ENCODE results near the gene GDPD4. TPM values are rescaled to one million over a fixed set of nuclear protein-coding genes. Genes with fewer than 3 reads are reported as not detected.

Gene GDPD4
- total RNA-seq, 1 experiment from 2014 or later, result not detected

GRCh38 chr11:77171885-77172665 lies 129.4 kb downstream of the GDPD4 start:
- intact Hi-C loops (cut with micrococcal nuclease), result no loop called here
- POLR2A ChIA-PET, result no interaction called here
- no peaks in the 10 kb centered on the region for H3K36me3 Mint-ChIP-seq (ENCODE audit: insufficient read depth, unreplicated experiment)
- H3K27me3 Mint-ChIP-seq (ENCODE audit: insufficient read depth, unreplicated experiment), result no peaks in the 10 kb centered on the region
- no peak overlapping the region for H3K27ac Mint-ChIP-seq (ENCODE audit: low read depth, unreplicated experiment)
- no peak for DNase-seq (ENCODE audit: unreplicated experiment)
- H3K4me1 Mint-ChIP-seq (ENCODE audit: insufficient read depth, unreplicated experiment), result no peaks in the 10 kb centered on the region
- CTCF ChIA-PET, result interaction anchor here (0.6 kb wide), 1 partner anchor 125 kb away, joined by 3 read pairs; no protein-coding TSS in a partner anchor
- no peaks in the 10 kb centered on the region for H3K9me3 Mint-ChIP-seq (ENCODE audit: unreplicated experiment)
- TF ChIP-seq CTCF (IDR thresholded peaks at IDR 0.05; ENCODE audit: unreplicated experiment), result no peak
- no peak overlapping the region for H3K4me3 Mint-ChIP-seq (ENCODE audit: unreplicated experiment)
- BruUV-seq (replicated peaks), result no TSS peak

- DNase-seq (ENCODE audit: unreplicated experiment), result no peak
- CTCF ChIA-PET, result interaction anchor here (0.6 kb wide), 1 partner anchor 124 kb away, joined by 3 read pairs; no protein-coding TSS in a partner anchor
- Mint-ChIP-seq H3K4me1 (ENCODE audit: insufficient read depth, unreplicated experiment) (no peaks in the 10 kb centered on the region), H3K27ac (ENCODE audit: low read depth, unreplicated experiment) (no peak overlapping the region), H3K4me3 (ENCODE audit: unreplicated experiment) (no peak overlapping the region), H3K27me3 (ENCODE audit: insufficient read depth, unreplicated experiment) (no peaks in the 10 kb centered on the region), H3K36me3 (ENCODE audit: insufficient read depth, unreplicated experiment) (no peaks in the 10 kb centered on the region), H3K9me3 (ENCODE audit: unreplicated experiment) (no peaks in the 10 kb centered on the region)
- BruUV-seq (replicated peaks), result no TSS peak
- TF ChIP-seq CTCF (IDR thresholded peaks at IDR 0.05; ENCODE audit: unreplicated experiment), result no peak
- POLR2A ChIA-PET, result no interaction called here
- intact Hi-C loops (cut with micrococcal nuclease), result no loop called here
Measured at GRCh38 chr11:77171254-77171653, 130.2 kb downstream of the GDPD4 start.

GRCh38 chr11:77170107-77170506 lies 131.4 kb downstream of the GDPD4 start:
- Mint-ChIP-seq H3K9me3 (ENCODE audit: unreplicated experiment) (no peaks in the 10 kb centered on the region), H3K27ac (ENCODE audit: low read depth, unreplicated experiment) (no peak overlapping the region), H3K4me1 (ENCODE audit: insufficient read depth, unreplicated experiment) (no peaks in the 10 kb centered on the region), H3K27me3 (ENCODE audit: insufficient read depth, unreplicated experiment) (no peaks in the 10 kb centered on the region), H3K4me3 (ENCODE audit: unreplicated experiment) (no peak overlapping the region), H3K36me3 (ENCODE audit: insufficient read depth, unreplicated experiment) (no peaks in the 10 kb centered on the region)
- BruUV-seq (replicated peaks), result no TSS peak
- TF ChIP-seq CTCF (IDR thresholded peaks at IDR 0.05; ENCODE audit: unreplicated experiment), result no peak
- no peak for DNase-seq (ENCODE audit: unreplicated experiment)
- ChIA-PET POLR2A (no interaction called here), CTCF (no interaction called here)
- intact Hi-C loops (cut with micrococcal nuclease), result no loop called here

DNA sequence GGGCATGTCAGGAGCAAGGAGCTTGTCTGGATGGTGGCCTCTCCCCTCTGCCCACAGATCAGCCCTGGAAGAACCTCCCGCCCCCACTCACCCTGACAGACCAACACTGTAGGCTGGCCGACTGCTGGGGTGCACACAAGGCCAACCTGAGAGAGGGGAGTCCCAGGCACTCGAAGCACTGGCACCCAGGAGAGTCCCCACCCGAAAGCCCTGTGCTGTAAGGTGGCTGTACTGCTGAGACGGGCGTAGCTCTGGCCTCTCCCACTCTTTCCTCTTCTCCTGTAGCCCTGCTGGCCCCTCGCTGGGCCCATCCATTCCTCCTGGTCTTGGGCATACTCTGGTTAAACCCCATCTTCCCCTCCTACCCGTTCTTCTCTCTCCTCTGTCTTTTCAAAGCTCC lies 133.7 kb downstream of the GDPD4 start:
- no peak for TF ChIP-seq CTCF (IDR thresholded peaks at IDR 0.05; ENCODE audit: unreplicated experiment)
- Mint-ChIP-seq H3K4me3 (ENCODE audit: unreplicated experiment) (no peak overlapping the region), H3K36me3 (ENCODE audit: insufficient read depth, unreplicated experiment) (no peaks in the 10 kb centered on the region), H3K27me3 (ENCODE audit: insufficient read depth, unreplicated experiment) (no peaks in the 10 kb centered on the region), H3K4me1 (ENCODE audit: insufficient read depth, unreplicated experiment) (no peaks in the 10 kb centered on the region), H3K27ac (ENCODE audit: low read depth, unreplicated experiment) (no peak overlapping the region), H3K9me3 (ENCODE audit: unreplicated experiment) (no peaks in the 10 kb centered on the region)
- DNase-seq (ENCODE audit: unreplicated experiment), result no peak
- no TSS peak for BruUV-seq (replicated peaks)
- CTCF ChIA-PET, result interaction anchor here (0.6 kb wide), 2 partner anchors 41 to 114 kb away, joined by 3 read pairs; no protein-coding TSS in a partner anchor
- intact Hi-C loops (cut with micrococcal nuclease), result no loop called here
- POLR2A ChIA-PET, result no interaction called here
